Activated CD4-positive, alpha-beta T cell treated with anti-CD3 and anti-CD28 coated beads for 48 hours (primary cell): ENCODE measurements around the gene CCNL2.
"Not testable (repeated sequence)": the region's sequence is repeated elsewhere in the genome, so short reads cannot be mapped to it uniquely, and the experiment has no call there.

ENCODE experiments used
- DNase-seq: peaks from one replicate; pipeline ENCODE4 v3.0.0-alpha.2; 2020

Gene CCNL2

GRCh38 chr1:1419363-1419812 lies 20.3 kb upstream of the CCNL2 start:
- no peak for DNase-seq

GRCh38 chr1:1418464-1419362 lies 19.6 kb upstream of the CCNL2 start:
- DNase-seq = no peak

DNA sequence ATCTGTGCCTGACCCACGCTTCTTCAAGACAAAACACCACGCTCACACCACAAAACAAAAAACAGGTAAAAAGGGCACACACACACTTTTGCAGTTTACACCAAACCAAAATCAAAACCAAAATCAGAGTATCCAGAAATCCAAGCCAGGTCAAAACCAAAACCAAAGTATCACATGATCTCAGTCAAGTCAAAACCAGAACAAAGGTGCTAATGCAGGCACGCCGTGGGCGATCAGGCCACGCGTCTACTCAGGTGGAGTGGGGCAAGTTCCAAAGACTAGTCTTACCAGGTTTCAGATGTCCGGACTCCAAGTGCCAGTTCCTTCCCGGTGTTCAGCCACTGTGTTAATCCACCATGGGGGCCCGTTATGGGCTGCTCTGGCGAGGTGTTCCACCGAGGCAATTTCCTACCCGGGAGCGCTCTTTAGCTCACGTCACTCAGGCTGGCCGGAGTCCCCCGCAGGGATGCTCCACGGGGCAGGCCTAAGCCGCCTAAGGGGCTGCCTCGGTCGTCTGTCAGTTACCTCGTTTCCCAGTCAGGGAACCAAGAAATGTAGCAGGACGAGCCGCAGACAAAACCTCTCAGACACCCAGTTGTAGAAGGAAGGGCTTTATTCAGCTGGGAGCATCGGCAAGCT lies 18.8 kb upstream of the CCNL2 start:
- DNase-seq = peak; percentile 21

DNA sequence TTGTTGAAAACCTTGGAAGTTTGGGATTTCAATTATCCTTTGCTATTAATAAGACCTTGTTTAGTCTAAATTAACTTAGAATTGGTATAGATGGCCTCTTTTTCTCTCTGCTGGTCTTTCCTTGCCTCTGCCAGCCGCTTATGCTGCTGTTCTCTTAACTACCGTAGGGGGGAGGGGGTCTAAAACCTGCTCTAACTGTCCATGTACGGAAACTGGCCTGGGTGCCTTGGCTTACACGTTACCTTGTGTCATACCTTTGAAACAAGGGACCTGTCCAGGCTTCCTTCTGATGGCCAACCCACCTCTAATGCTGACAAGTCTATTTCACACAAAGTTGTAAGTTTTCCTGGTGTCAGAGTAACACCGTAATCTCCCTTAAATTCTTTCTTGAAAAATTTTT lies 18.3 kb upstream of the CCNL2 start:
- not testable (repeated sequence) for DNase-seq

DNA sequence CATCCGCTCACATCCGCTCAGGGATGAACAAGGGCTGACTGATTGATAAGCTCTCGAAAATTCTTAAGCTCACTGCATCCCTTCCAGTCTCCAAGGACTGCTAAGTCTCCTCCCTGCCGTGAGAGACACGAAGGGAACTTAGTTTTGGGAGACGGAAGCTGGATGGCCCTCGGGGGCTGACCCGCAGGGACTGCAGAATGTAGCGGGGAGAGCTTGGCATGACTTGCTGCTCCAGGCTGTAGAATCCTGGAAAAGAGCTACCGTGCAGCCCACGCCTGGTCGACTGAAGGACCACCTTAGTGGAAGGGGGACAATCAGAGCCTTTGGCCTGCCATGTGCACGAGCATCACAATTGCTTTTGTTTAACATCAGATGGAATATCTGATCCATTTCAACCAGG lies 16.6 kb upstream of the CCNL2 start:
- no peak for DNase-seq

DNA sequence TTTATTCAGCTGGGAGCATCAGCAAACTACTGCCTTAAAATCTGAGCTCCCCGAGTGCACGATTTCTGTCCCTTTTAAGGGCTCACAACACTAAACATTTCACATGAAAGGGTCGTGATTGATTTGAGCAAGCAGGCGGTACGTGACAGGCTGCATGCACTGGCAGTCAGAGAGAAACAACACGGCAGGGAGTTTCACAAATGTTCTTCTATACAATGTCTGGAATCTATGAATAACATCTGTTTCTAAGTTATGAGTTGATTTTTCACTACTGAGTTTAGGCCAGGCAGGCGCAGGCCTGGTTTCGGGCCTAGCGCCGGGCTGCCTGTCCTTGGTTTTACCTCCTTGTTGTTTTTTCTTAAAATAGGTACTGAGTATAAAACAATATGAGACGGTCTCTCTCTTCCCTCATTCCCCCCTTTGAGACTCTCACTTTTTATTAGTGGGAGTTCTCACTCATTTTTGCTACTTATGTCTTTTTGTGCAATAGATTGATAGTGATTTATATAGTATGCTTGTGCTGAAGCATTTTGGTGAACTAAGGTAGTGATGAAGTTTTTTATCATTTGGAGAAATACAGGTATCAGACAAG lies 13.3 kb upstream of the CCNL2 start:
- peak; percentile 48 for DNase-seq

- DNase-seq = no peak
Measured at GRCh38 chr1:1411626-1412025, 12.5 kb upstream of the CCNL2 start.

GRCh38 chr1:1410238-1410637 lies 11.1 kb upstream of the CCNL2 start:
- not testable (repeated sequence) for DNase-seq

DNA sequence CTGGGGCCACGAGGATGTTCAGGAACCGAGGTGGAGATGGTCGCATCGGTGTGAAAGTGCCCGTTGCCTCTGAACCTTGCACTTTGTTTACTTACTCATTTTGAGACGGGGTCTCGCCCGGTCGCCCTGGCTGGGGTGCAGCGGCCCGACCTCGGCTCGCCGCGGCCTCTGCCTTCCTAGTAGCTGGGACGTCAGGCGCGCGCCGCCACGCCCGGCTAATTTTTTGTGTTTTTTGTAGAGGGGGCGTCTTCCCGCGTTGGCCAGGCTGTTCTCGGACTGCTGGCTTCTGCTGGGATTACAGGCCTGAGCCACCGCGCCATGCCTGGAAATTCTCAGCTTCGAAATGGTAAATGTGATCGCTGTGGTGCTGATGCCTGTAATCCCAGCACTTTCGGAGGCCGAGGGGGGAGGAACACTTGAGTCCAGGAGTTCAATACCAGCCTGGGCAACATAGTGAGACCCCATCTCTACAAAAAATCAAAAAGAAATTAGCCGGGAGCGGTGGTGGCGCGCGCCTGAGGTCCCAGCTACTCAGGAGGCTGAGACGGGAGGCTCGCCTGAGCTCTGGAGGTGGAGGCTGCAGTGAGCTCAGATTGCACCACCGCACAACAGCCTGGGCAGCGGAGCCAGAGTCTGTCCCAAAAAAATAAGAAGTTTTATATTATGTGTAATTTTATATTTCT lies 8.6 kb upstream of the CCNL2 start:
- peak; percentile 45 for DNase-seq

DNA sequence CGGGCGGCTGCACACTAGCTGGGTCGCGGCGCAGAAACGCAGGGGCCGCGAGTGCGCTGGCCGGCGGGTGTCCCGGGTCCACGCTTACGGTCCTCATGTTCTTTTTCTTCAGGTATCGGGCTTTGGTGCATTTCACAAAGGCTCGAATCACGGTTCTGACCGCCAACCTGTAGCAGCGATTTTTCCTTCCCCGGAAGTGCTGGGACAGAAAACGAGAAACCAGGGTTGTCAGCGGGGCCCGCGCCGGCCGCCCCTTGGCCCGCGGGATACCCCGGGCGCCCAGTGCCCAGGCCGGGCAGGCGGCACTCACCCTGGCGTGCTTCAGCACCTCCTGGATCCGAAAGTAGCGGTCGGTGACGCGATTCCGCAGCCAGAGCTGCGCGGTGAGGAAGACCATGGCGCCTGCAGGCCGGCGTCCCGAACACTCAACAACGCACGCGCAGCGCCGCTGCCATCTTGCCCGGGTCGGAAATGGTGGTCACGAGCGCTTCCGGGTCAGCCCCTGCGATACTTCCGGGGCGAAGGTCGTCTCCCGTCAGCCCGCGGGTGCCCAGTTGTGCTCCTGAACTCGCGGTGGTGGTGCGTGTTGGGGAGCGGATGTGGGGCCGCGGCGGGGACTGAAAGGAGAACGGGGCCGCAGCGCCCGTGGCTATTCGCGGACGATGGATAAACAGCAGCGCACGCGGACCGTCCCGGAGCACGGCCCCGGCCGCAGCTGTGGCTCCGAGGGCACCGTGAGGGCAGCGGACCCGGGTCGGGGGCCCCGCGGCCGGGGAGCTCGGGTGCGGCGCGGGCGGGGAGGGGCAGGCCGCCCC lies 7.9 kb upstream of the CCNL2 start, which contains the start of gene MRPL20:
TSS of gene MRPL20 (minus strand) at position 473 of the 815 bp plus-strand sequence. CDS start at position 397, 76 bp downstream.
- DNase-seq = peak; percentile 97

- DNase-seq = peak; percentile 30
Measured at GRCh38 chr1:1406101-1406820, 7.1 kb upstream of the CCNL2 start.

DNA sequence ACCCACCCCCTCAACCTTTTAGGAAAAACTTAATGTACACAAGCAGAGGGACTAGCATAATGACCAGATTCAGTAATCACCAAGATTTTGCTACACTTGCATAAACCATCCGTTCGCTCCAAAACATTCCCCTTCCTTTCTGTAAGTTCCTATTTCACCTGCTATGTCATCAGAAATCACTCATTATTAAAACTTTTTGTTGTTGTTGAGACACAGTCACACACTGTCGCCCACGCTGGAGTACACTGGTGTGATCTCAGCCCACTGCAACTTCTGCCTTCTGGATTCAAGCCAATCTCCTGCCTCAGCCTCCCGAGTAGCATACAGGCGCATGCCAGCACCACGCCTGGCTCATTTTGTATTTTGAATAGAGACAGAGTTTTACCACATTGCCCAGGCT lies 4.5 kb upstream of the CCNL2 start:
- DNase-seq = no peak

- not testable (repeated sequence) for DNase-seq
Measured at GRCh38 chr1:1402901-1403392, 3.8 kb upstream of the CCNL2 start.

DNA sequence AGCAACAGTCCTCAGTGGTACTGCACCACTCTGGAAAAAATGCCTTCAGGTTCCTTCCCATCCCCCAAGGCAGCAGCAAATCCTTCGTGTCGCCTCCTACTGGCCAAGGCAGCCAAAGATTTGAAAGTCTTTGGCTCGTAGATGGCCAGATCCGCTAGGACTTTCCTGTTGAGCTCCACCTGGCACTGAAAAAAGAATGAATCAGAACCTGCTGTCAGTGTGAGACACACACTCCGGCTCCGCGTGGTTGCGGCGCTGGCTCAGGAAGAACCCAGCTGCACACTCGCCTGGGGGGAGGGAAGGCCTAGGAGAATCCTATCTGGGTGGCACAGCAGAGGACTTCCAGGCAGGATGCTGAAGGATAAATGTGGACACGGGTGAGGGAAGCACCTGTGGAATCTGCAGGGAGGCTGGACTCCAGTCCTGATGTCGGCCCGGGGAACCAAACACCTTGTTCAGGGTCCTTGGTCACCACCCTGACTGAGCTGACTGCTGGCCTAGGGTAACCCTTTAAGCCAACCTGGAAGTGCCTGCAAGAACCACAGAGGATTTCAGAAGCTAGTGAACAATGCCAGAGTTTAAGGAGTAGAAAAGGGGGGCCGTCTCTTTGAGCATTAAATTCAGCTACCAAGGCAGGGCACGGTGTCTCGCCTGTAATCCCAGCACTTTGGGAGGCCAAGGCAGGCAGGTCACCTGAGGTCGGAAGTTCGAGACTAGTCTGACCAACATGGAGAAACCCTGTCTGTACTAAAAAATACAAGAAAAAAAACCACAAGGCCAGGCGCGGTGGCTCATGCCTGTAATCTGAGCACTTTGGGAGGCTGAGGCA lies 3.2 kb upstream of the CCNL2 start:
- peak; percentile 75 for DNase-seq

DNA sequence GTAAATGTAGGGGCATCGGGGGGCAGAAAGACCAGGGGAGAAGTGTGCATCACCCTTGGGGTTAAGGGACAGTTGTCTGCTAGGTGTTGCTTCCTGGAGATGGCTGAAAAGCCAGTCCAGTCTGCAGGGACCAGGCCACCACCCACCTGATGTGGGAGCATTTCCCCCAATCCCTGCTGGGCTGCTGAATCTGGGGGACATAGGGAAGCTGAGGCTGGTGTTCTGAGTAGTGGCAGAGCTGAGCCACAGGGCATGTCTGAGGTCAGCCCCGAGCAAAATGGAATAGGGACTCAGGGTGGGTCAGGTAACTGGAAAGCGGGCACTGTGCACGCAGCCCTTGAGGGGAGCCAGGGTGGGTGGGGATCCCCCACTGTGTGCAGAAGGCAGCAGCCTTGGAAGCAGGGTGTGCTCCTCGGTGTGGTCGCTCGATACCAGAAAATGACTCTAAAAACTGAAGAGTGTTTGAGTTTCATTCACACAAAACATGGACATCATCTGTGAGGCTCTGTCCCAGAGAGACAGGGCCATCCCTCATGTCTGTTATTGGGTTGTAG lies 2.4 kb upstream of the CCNL2 start:
- DNase-seq = no peak

DNA sequence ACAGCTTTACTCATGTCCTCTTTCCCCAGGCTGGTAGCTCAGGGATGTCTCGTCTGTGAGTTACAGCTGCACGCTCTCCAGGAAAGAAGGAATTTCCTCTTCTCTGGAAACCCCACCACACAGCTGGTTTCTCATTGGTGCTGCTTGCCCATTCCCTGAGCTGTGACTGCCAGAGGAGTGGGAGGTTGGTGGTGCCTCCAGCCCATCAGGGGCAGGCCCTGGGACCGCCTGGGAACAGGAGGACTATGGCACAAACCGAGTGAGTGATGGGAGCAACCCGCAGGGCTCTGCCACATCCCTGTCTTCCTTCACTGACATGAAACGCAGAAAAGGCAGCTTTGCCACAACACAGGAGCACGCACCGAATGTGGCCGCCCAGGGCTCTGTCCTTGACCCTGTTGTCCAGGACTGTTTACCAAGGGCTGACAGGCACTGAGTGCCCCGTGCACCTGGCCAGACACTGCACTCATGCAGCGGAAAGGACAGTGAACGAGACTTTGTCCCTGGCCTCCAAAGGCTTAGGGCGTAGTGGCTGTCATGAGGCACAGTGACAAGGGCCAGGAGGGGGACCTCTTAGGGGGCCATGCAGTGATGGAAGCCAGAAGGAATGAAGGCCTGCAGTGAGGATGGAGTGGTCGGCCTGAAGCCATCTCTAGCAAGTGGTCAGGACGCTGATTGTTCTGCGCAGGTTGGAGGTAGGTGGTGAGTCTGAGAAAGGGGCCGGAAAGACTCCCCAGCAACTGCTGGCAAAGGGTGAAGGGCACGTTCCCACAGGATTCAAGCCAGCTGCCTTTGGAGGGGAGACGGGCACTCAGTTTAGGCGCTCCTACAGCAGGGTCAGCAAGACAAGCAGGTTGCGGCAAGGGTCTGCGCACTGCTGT lies 1.7 kb upstream of the CCNL2 start:
- DNase-seq = no peak

- DNase-seq = peak; percentile 43
Measured at GRCh38 chr1:1399872-1400575, 889 bp upstream of the CCNL2 start.

DNA sequence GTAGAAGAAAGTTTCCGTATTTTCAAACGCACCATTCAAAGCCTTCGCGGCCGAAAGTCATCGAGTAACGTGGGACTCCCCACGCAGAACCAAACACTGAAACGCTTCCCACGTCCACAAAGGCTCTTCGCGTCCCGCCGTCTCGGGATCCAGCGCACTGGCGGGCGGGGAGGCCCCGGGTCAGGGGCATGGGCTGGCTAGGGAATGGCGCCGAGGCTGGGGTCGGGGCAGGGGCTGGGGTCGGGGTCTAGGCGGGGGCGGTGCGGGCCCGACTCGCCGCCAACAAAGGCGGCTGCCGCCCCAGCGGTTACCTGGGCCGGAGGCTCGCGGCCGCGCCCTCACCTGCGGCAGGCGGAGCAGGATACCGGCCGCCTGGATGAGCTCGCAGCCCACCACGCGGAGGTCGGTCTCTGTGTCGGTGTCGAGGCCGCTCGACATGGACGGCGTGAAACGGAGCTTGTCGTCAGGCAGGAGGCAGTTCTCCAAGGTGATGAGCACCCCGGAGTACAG lies 403 bp downstream of the CCNL2 start:
- peak; percentile 28 for DNase-seq
